ENCODE measurements around the gene DNAH14.
"Not testable (repeated sequence)": the region's sequence is repeated elsewhere in the genome, so short reads cannot be mapped to it uniquely, and the experiment has no call there.

DNAH14 gene

DNA sequence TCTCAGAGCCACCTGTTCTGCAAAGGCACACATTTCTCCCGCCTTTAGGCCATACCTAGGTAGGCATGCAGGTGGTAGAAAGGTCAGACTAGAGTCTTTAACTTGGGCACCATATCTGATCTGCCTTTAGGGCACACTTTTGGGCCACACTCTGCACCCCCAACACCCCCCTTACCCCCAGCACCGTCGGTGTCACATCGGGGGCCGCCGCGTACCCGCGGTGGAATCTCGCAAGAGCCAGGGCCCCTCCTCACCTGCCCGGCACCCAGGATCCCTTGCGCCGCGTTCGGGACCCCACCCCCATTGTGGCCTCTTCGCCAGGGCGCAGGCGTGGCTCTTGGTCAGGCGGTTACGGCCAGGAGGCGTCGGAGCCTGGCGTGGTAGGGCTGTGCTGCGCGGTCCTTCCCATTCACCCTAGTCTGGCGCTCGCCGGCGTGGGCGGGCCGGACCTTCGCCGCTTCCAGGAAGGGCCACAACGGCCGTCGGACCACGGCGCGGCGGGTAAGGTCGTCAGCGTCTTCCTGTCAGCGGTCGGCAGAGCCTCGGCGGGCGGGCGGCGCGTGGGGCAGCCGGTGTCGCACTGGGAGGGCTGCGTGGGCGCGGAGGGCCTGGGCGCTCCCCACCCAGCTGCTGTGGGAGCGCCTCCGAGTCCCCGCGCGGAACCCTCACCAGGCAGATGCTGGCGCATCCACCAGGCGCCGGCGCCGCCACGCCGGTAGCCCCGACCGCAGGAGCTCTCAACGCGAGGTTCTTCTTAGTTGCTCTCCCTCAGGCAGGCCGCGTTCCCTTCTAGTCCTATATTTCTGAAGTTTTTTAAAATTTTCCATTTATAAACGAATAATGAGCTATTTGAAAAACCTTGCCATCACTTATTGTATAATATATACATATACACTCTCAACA is at the start of gene DNAH14:
TSS of gene DNAH14 (plus strand) at position 341 of the 903 bp plus-strand sequence. CDS start 23,028 bp downstream, outside the sequence.
- TF ChIP-seq, protein P1, sequence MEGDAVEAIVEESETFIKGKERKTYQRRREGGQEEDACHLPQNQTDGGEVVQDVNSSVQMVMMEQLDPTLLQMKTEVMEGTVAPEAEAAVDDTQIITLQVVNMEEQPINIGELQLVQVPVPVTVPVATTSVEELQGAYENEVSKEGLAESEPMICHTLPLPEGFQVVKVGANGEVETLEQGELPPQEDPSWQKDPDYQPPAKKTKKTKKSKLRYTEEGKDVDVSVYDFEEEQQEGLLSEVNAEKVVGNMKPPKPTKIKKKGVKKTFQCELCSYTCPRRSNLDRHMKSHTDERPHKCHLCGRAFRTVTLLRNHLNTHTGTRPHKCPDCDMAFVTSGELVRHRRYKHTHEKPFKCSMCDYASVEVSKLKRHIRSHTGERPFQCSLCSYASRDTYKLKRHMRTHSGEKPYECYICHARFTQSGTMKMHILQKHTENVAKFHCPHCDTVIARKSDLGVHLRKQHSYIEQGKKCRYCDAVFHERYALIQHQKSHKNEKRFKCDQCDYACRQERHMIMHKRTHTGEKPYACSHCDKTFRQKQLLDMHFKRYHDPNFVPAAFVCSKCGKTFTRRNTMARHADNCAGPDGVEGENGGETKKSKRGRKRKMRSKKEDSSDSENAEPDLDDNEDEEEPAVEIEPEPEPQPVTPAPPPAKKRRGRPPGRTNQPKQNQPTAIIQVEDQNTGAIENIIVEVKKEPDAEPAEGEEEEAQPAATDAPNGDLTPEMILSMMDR (IDR thresholded peaks at IDR 0.05) = 0 out of 2 replicates have a peak, but pooled peaks have one; percentile 6
- TF ChIP-seq ZFX (IDR thresholded peaks at IDR 0.05; ENCODE audit: borderline replicate concordance) = no peak
- peak within 1 kb of the TSS; percentile 89 for H3K27ac ChIP-seq

DNA sequence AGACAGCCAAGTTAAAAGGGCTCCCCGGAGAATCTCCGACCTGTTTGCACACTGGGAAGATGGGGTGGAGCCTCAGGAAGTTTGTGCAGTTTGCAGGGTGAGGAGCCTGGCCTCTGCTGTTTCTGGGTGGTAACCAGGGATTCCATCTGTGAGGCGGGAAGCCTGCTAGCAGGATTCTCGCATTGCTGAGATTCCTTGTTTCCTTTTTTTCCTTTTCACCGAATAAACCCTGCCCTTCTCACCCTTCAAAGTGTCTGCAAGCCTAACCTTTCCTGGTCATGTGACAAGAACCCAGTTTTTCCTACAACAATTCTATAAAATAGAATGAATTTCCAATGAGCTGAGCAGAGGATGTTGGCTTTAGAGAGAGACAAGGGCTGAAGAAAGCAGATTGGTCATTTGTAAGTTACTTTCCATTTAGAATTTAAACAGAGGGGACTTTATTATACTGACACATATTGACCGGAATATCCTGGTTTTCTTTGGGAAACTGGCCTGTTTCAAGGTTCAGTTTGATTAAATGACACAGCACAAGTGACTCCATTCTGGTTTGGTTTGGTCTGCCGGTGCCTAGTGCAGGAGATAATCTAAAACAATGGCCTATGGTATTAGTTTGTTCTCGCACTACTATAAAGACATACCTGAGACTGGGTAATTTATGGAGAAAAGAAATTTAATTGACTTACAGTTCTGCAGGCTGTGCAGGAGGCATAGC is 48.7 kb upstream of the DNAH14 start:
- TF ChIP-seq, protein P1 (IDR thresholded peaks at IDR 0.05) = no peak
- TF ChIP-seq ZFX (IDR thresholded peaks at IDR 0.05; ENCODE audit: borderline replicate concordance) = no peak
- no peak overlapping the region for H3K27ac ChIP-seq

DNA sequence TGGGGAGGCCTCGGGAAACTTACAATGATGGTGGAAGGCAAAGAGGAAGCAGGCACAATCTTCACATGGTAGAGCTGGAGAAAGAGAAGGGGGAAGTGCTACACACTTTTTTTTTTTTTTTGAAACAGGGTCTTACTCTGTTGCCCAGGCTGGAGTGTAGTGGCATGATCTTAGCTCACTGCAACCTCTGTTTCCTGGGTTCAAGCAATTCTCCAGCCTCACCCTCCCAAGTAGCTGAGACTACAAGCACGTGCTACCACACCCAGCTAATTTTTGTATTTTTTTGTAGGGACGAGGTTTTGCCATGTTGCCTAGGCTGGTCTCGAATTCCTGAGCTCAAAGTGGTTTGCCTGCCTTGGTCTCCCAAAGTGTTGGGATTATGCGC is 48.2 kb upstream of the DNAH14 start:
- H3K27ac ChIP-seq = not testable (repeated sequence)

DNA sequence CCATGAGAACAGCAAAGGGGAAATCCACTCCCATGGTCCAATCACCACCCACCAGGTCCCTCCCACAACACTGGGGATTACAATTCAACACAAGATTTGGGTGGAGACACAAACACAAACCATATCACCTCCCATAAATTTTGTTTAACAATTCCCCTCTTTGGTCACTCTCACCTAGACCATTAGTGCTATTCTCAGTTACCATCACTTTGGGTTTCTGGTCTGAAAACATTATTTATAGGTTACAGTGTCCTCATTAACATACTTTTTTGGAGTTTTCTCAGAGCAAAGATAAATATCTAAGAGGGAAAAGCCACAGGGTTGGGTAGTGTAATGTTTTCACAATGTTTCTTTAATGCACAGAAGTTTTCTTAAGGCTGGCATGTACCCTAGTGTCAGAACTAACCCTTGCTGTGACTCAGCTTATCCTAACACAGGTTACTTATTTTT is 47.7 kb upstream of the DNAH14 start:
- no peak overlapping the region for H3K27ac ChIP-seq
- TF ChIP-seq, protein P1 (IDR thresholded peaks at IDR 0.05) = no peak
- TF ChIP-seq ZFX (IDR thresholded peaks at IDR 0.05; ENCODE audit: borderline replicate concordance) = no peak

DNA sequence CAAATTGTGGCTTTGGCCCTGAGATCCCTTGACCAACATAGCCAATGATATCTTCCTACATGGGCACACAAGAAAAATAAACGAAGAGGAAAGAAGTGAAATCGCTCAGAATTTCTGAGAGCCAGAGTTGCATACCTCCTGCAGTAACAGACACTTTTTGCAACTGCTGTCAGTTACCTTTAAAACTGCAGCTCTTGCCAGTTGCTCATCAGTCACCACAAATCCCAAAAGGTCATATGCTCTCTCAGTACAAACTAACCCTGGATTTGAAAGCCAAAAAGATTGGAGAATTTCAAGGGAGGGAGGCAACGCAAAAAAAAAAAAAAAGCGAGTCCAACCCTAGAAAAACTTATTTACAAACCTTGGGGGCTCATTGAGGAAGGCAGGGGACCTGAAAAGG is 47.2 kb upstream of the DNAH14 start:
- no peak overlapping the region for H3K27ac ChIP-seq
- TF ChIP-seq, protein P1 (IDR thresholded peaks at IDR 0.05) = no peak
- no peak for TF ChIP-seq ZFX (IDR thresholded peaks at IDR 0.05; ENCODE audit: borderline replicate concordance)

DNA sequence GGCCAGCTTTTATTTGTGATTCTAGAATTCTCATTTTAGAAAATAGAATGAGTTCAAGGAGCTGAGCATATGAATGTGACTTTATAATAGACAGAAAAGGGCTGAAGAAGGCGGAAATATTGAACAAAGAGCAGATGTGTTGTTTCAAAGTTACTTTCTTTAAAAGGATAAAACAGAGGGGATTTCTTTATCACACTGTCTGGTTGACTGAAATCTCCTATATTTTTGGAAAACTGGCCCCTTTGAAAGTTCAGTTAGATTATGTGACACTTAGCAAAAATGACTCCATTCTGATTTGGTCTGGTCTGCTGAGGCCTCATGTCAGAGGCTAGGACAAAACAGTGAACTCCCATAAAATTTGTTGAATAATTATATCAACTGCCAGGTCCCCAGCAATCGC is 46.4 kb upstream of the DNAH14 start:
- no peak for TF ChIP-seq ZFX (IDR thresholded peaks at IDR 0.05; ENCODE audit: borderline replicate concordance)
- TF ChIP-seq, protein P1 (IDR thresholded peaks at IDR 0.05) = no peak

DNA sequence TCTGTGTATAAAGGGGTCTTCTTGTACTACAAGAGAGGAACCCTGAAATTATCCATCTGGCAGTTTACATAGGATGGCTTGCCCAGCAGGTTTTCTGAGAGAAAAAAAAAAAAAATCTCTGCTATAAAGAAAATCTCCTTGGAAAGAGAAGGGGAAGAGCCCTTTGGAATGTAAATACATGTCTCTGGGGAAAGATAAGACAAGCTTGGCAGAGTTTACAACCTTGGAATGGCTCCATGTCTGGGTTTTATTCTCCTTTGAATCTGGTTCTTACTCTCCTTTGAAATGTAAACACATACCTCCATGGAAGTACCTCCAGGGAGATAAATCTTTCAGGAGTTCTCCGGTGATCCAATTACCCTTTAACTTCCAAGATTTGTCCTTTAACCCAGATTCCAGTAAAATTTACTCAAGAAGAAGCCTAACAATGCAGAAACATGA is 45.1 kb upstream of the DNAH14 start:
- no peak overlapping the region for H3K27ac ChIP-seq
- TF ChIP-seq ZFX (IDR thresholded peaks at IDR 0.05; ENCODE audit: borderline replicate concordance) = no peak
- TF ChIP-seq, protein P1 (IDR thresholded peaks at IDR 0.05) = no peak

More for the DNA sequence above, 46.4 kb upstream of the DNAH14 start:
- no peak overlapping the region for H3K27ac ChIP-seq

DNA sequence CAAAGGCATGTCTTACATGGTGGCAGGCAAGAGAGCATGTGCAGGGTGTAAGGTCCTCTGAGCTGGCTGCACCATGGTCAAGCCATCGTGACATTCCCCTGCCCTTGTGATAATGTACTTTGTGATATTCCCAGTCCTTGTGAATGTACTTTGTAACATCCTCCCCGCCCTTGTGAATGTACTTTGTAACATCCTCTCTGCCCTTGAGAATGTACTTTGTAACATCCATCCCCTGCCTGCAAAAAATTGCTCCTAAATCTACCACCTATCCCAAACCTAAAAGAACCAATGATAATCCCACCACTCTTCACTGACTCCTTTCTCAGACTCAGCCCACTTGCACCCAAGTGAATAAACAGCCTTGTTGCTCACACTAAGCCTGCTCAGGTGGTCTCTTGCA is 44.1 kb upstream of the DNAH14 start:
- H3K27ac ChIP-seq = not testable (repeated sequence)

Measured in 22Rv1 (cell line).